Natural killer cell (primary cell): ENCODE data around the gene SLC24A3. TPM values are rescaled to one million over a fixed set of nuclear protein-coding genes. Genes with fewer than 3 reads are reported as not detected.

Source experiments
- ATAC-seq, 3 donors: fragments of 150-1000 bp in 2 of 3; fragments of 200-7000 bp in 1 of 3; cut with Tn5 transposase; 1 replicate in 1 of 3; 2 replicates in 2 of 3; pipeline ENCODE4 v1.10.0; 2021; ENCODE audit warnings: mild to moderate bottlenecking in 2 of 3, moderate library complexity in 2 of 3
- DNase-seq, 2 donors: peaks; one replicate each; pipeline versions ENCODE4 v3.0.0 to v3.0.0-alpha.2; 2013 to 2021; ENCODE audit warnings: mixed read lengths in 1 of 2
- H3K27ac ChIP-seq: one replicate; pipeline ENCODE4 v1.5.1; 2013; ENCODE audit warnings: mild to moderate bottlenecking, low read length
- H3K27me3 ChIP-seq: one replicate; pipeline ENCODE4 v1.6.1; 2013; ENCODE audit warnings: low read length; ENCODE audit not compliant: control insufficient read depth, insufficient read depth
- H3K36me3 ChIP-seq: one replicate; pipeline ENCODE4 v1.6.1; 2013; ENCODE audit warnings: low read length; ENCODE audit not compliant: control insufficient read depth, insufficient read depth
- H3K4me1 ChIP-seq: one replicate; pipeline ENCODE4 v1.6.1; 2013; ENCODE audit warnings: low read length; ENCODE audit not compliant: control insufficient read depth, insufficient read depth
- H3K4me3 ChIP-seq: one replicate; pipeline ENCODE4 v1.5.1; 2013; ENCODE audit warnings: low read length
- H3K9me3 ChIP-seq: one replicate; pipeline ENCODE4 v1.6.1; 2013; ENCODE audit warnings: low read length; ENCODE audit not compliant: control insufficient read depth, insufficient read depth
- H3K27ac Mint-ChIP-seq, 2 donors: one replicate each; pipeline ENCODE4 v1.8.0; 2022; ENCODE audit warnings: mild to moderate bottlenecking in 2 of 2, mixed read lengths in 2 of 2, moderate library complexity in 1 of 2
- H3K27me3 Mint-ChIP-seq, 2 donors: one replicate each; pipeline ENCODE4 v1.8.0; 2022; ENCODE audit warnings: low read depth in 2 of 2, mixed read lengths in 2 of 2
- H3K36me3 Mint-ChIP-seq: one replicate; pipeline ENCODE4 v1.8.0; 2022; ENCODE audit warnings: mixed read lengths
- H3K4me1 Mint-ChIP-seq, 2 donors: one replicate each; pipeline ENCODE4 v1.8.0; 2022; ENCODE audit warnings: mixed read lengths in 2 of 2
- H3K4me3 Mint-ChIP-seq: one replicate; pipeline ENCODE4 v1.8.0; 2022; ENCODE audit warnings: mild to moderate bottlenecking, moderate library complexity, mixed read lengths
- H3K9me3 Mint-ChIP-seq, 2 donors: one replicate each; pipeline ENCODE4 v1.8.0; 2022; ENCODE audit warnings: mixed read lengths in 2 of 2
- CTCF ChIP-seq: fragments of 200-600 bp; IDR thresholded peaks from one replicate; pipeline ENCODE4 v1.8.0; 2022; ENCODE audit warnings: antibody characterized with exemption
- WGBS: methylation state at CpG from one replicate; pipeline ENCODE4 v1.1.7; 2013; ENCODE audit warnings: missing lambda C conversion rate; ENCODE audit not compliant: insufficient coverage; 5-methylcytosine and 5-hydroxymethylcytosine counted together
- intact Hi-C: fragments of 100-400 bp; cut with micrococcal nuclease; formaldehyde crosslinking; loops from one replicate; pipeline ENCODE4 v1.14.2; 2022
- total RNA-seq, 4 donors: library from RNA; stranded (reverse); fragments of 120-200 nt in 1 of 4; gene quantifications; one replicate each; pipeline versions ENCODE4 v1.2.3 to v1.2.4, GENCODE V29; 2013 to 2022

SLC24A3 gene
- total RNA-seq, 3 donors from 2014 or later (not counting 1 experiment from before 2014, with no cell fraction given), result 0.09 to 5.5 (median 0.99) TPM

DNA sequence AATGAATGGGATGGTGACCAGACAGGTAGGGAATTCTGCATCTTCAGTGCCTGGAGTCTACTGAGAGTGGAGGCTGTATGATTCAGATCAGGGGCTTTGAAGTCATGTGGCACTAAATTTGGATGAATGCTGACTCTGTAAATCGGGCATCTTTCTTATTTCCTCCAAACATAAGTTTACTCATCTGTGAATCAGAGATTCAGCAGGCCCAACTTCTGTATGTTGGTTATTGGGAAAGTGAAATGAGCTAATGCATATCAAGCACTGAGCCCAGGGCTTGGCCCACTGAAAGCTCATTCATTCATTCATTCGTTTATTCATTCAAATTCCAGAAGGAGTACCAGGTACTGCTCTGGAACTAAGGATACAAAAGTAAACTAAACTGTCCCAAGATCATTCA lies 353.3 kb downstream of the SLC24A3 start:
- ATAC-seq, result no peak
- H3K27me3 ChIP-seq, result no peaks in the 10 kb centered on the region
- no peaks in the 10 kb centered on the region for H3K4me1 ChIP-seq
- no peak for DNase-seq
- H3K27ac ChIP-seq, result no peak overlapping the region
- 65% methylated on average over 1 of the region's 2 CpGs for WGBS
- intact Hi-C loops, result no loop called here
- H3K9me3 ChIP-seq, result no peaks in the 10 kb centered on the region
- H3K36me3 ChIP-seq, result no peaks in the 10 kb centered on the region
- Mint-ChIP-seq H3K4me3 (no peak overlapping the region), H3K9me3 (no peaks in the 10 kb centered on the region), H3K36me3 (no peaks in the 10 kb centered on the region), H3K27ac (no peak overlapping the region), H3K27me3 (peaks cover 0 to 13% of the 10 kb centered on the region in 2 donors), H3K4me1 (no peaks in the 10 kb centered on the region)
- TF ChIP-seq CTCF, result no peak
- H3K4me3 ChIP-seq, result no peak overlapping the region

DNA sequence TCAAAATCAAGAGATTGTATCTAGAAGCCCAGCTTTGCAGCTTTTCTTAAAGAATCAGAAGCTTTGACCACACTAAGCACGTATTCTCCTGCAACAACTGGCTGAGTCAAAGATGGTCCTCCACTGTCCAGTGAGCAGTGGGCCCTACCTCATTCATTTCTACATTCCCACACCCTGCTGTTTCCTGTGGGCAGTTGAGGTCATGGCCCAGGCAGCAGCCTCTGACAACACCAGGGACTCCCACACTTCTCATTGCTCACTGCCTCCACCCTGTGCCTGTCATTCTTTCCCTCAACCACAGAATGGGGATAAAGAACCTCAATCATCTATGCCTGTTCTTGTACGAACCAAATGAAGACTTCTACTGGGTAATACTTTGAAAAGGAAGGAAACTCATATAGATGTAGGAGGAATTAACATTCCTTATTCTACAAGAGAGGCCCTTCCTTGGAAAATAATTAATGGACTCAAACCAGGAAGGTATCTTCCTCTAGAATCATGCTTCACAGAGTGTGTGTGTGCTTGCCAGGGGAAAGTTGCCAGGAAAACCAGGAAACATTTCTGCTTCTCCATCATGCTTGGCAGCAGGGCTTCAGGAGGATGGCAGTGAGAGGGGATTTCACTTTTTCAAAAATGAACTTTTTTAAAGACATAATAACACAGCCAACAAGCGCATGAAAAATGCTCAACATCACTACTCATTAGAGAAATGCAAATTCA lies 353.9 kb downstream of the SLC24A3 start:
- no peaks in the 10 kb centered on the region for H3K9me3 ChIP-seq
- Mint-ChIP-seq H3K4me3 (no peak overlapping the region), H3K4me1 (no peaks in the 10 kb centered on the region), H3K27ac (no peak overlapping the region), H3K27me3 (peaks cover 0 to 15% of the 10 kb centered on the region in 2 donors), H3K9me3 (no peaks in the 10 kb centered on the region), H3K36me3 (no peaks in the 10 kb centered on the region)
- WGBS, result 89% methylated on average over 1 of the region's 3 CpGs
- no peak overlapping the region for H3K4me3 ChIP-seq
- ATAC-seq (no peak), DNase-seq (no peak)
- TF ChIP-seq CTCF, result no peak
- intact Hi-C loops, result no loop called here
- H3K27ac ChIP-seq, result no peak overlapping the region
- no peaks in the 10 kb centered on the region for H3K4me1 ChIP-seq
- H3K27me3 ChIP-seq, result no peaks in the 10 kb centered on the region
- H3K36me3 ChIP-seq, result no peaks in the 10 kb centered on the region

DNA sequence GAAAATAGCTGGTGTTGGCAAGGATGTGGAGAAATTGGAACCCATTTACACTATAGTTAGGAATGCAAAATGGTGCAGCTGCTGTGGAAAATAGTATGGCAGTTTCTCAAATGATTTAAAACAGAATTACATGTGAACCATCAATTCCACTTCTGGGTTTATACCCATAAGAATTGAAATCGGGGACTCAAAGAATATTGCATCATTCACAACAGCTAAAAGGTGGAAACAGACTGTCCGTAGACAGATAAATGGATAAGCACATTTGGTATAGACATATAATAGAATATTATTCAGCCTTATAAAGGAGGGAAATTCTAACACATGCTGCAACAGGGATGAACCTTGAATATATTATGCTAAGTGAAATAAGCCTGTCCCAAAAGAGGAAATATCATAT lies 355.7 kb downstream of the SLC24A3 start:
- 83% methylated on average over 1 of the region's 2 CpGs for WGBS
- no peak for TF ChIP-seq CTCF

GRCh38 chr20:19571996-19572395 lies 359.6 kb downstream of the SLC24A3 start:
- H3K36me3 ChIP-seq, result no peaks in the 10 kb centered on the region
- TF ChIP-seq CTCF, result no peak
- no peak overlapping the region for H3K4me3 Mint-ChIP-seq
- no peaks in the 10 kb centered on the region for H3K4me1 ChIP-seq
- intact Hi-C loops, result no loop called here
- H3K4me1 Mint-ChIP-seq, result no peaks in the 10 kb centered on the region
- H3K27ac Mint-ChIP-seq, result no peak overlapping the region
- no peaks in the 10 kb centered on the region for H3K9me3 ChIP-seq
- H3K4me3 ChIP-seq, result no peak overlapping the region
- WGBS, result 100% methylated on average over 2 of the region's 2 CpGs
- no peak overlapping the region for H3K27ac ChIP-seq
- no peaks in the 10 kb centered on the region for H3K9me3 Mint-ChIP-seq
- peaks cover 0 to 8% of the 10 kb centered on the region in 2 donors for H3K27me3 Mint-ChIP-seq
- DNase-seq (no peak), ATAC-seq (no peak)
- H3K36me3 Mint-ChIP-seq, result no peaks in the 10 kb centered on the region
- no peaks in the 10 kb centered on the region for H3K27me3 ChIP-seq

More for the DNA sequence above, 355.7 kb downstream of the SLC24A3 start:
- no peaks in the 10 kb centered on the region for H3K27me3 ChIP-seq
- H3K9me3 ChIP-seq, result no peaks in the 10 kb centered on the region
- H3K4me1 ChIP-seq, result no peaks in the 10 kb centered on the region
- H3K9me3 Mint-ChIP-seq, result no peaks in the 10 kb centered on the region
- DNase-seq, result no peak
- no peaks in the 10 kb centered on the region for H3K4me1 Mint-ChIP-seq
- H3K27ac Mint-ChIP-seq, result no peak overlapping the region
- no peaks in the 10 kb centered on the region for H3K36me3 ChIP-seq
- H3K36me3 Mint-ChIP-seq, result no peaks in the 10 kb centered on the region
- H3K4me3 Mint-ChIP-seq, result no peak overlapping the region
- peaks cover 0 to 8% of the 10 kb centered on the region in 2 donors for H3K27me3 Mint-ChIP-seq
- H3K27ac ChIP-seq, result no peak overlapping the region
- no peak for ATAC-seq
- intact Hi-C loops, result no loop called here
- H3K4me3 ChIP-seq, result no peak overlapping the region
